ENCODE results near the gene RPUSD3.

Gene RPUSD3

DNA sequence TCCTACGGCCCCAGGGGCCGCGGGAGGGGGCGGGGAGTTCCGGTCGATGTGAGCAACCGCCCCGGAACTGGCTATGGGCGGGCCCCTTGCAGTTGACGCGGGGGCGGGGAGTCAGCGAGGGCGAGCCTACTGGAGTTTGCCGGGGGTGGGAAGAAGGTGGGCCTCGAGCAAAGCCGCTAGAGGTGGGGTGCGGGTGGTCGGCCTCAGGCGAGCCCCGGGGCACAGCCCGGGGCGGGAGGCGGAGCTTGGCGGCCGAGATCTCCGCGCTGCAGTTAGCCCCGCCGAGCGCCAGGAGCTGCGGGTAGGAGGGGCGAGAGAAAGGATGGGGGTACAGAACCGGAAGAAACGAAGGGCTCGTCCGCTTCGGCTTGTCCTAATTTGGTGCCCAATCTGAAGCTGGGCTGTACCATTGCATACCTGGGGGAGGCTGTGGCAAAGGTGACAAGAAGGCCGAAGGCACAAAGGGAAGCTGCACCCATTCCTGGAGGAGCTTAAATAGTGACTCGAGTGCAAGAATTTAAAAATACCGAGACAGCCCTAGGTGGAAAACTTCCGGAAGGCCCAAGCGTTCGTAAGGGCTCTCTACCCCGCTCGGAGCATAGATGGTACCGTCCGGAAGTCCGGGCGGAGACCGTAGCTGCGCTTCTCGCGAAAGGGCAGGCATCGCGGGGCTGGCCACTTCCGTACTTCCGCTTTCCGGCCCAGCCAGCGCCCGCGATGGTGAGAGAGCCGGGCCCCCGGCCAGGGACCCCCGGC is 51.2 kb downstream of the RPUSD3 start, which contains the start of the genes ARPC4 and TADA3:
Gene ARPC4, plus strand, starts transcription at position 678 of the 756 bp plus-strand sequence. Its CDS starts 40 bp downstream, at position 718.
Gene TADA3, minus strand, starts transcription at position 69 of the 756 bp plus-strand sequence. CDS start 1,007 bp downstream, outside the sequence.
- peaks cover 4% of the 10 kb centered on the region for H3K36me3 ChIP-seq (replicated peaks; ENCODE audit: insufficient read depth, low read length)
- peak within 1 kb of the TSS; percentile 94 for H3K9ac ChIP-seq (ENCODE audit: low read length)
- peak; percentile 94 for DNase-seq
- no peaks in the 10 kb centered on the region for H3K9me3 ChIP-seq (replicated peaks; ENCODE audit: insufficient read depth, low read length)
- H3K27me3 ChIP-seq (replicated peaks; ENCODE audit: insufficient read depth, low read length): no peaks in the 10 kb centered on the region
- H3K9me2 ChIP-seq (replicated peaks; ENCODE audit: insufficient read depth, low read length): no peaks in the 10 kb centered on the region
- H3K79me2 ChIP-seq (ENCODE audit: low read length): peaks cover 53% of the 10 kb centered on the region
- no peaks in the 10 kb centered on the region for H4K20me1 ChIP-seq (ENCODE audit: insufficient read depth, low read length)
- peak within 1 kb of the TSS; percentile 87 for H3K4me3 ChIP-seq (ENCODE audit: low read length)
- H3K4me1 ChIP-seq (ENCODE audit: low read length): no peaks in the 10 kb centered on the region
- H3F3A ChIP-seq (ENCODE audit: insufficient read depth, low read length): no peaks in the 10 kb centered on the region
- H3K27ac ChIP-seq (ENCODE audit: low read length): peak within 1 kb of the TSS; percentile 80
- TF ChIP-seq, protein P1, sequence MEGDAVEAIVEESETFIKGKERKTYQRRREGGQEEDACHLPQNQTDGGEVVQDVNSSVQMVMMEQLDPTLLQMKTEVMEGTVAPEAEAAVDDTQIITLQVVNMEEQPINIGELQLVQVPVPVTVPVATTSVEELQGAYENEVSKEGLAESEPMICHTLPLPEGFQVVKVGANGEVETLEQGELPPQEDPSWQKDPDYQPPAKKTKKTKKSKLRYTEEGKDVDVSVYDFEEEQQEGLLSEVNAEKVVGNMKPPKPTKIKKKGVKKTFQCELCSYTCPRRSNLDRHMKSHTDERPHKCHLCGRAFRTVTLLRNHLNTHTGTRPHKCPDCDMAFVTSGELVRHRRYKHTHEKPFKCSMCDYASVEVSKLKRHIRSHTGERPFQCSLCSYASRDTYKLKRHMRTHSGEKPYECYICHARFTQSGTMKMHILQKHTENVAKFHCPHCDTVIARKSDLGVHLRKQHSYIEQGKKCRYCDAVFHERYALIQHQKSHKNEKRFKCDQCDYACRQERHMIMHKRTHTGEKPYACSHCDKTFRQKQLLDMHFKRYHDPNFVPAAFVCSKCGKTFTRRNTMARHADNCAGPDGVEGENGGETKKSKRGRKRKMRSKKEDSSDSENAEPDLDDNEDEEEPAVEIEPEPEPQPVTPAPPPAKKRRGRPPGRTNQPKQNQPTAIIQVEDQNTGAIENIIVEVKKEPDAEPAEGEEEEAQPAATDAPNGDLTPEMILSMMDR (IDR thresholded peaks at IDR 0.05; ENCODE audit: low read length): no peak
- TF ChIP-seq EZH2phosphoT487 (IDR thresholded peaks at IDR 0.05; ENCODE audit: low read length) (no peak), EZH2 (optimal IDR thresholded peaks at IDR 0.05; ENCODE audit: low read depth, low read length) (no peak)
- peak within 1 kb of the TSS; percentile 95 for H3K4me2 ChIP-seq (ENCODE audit: low read depth, low read length)
- peak within 1 kb of the TSS; percentile 86 for H2AFZ ChIP-seq (ENCODE audit: low read length)

DNA sequence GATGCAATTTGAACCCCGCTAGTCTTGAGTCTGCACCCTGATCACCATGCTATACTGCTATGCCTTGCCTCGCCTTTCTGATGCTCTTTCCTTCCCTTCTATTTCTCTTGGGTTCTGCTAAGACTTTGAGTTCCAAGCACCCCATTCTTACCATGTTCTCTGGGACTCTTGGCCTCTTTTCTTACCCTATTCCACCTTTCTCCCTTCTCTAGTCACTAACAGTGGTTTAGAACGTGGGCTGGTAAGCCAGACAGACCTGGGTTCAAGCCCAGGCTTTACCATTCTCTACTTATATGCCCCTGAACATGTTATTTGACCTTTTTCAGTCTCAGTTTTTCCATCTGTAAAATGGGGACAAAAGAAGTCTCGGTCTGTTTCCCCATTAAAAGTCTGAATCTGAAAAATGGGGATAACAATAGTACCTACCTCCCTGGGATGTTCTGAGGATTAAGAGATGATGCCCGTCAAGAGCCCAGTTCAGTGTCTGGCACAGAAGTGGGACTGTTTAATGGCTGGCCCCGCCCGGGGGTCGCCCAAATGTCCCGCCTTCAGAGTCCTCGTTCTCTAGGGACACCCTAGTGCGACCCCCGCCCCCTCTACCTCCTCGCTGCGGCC is 51.9 kb downstream of the RPUSD3 start:
- peak overlapping the region; percentile 94 for H3K9ac ChIP-seq (ENCODE audit: low read length)
- TF ChIP-seq, protein P1 (IDR thresholded peaks at IDR 0.05; ENCODE audit: low read length): no peak
- TF ChIP-seq EZH2phosphoT487 (IDR thresholded peaks at IDR 0.05; ENCODE audit: low read length): no peak
- no peak for TF ChIP-seq EZH2 (optimal IDR thresholded peaks at IDR 0.05; ENCODE audit: low read depth, low read length)
- no peaks in the 10 kb centered on the region for H3K4me1 ChIP-seq (ENCODE audit: low read length)
- H3F3A ChIP-seq (ENCODE audit: insufficient read depth, low read length): no peaks in the 10 kb centered on the region
- peak overlapping the region; percentile 80; the same call in 1 of the 2 replicates for H3K27ac ChIP-seq (ENCODE audit: low read length)
- H3K4me2 ChIP-seq (ENCODE audit: low read depth, low read length): peak overlapping the region; percentile 77
- no peaks in the 10 kb centered on the region for H4K20me1 ChIP-seq (ENCODE audit: insufficient read depth, low read length)
- no peaks in the 10 kb centered on the region for H3K9me3 ChIP-seq (replicated peaks; ENCODE audit: insufficient read depth, low read length)
- DNase-seq: no peak
- peaks cover 46% of the 10 kb centered on the region for H3K79me2 ChIP-seq (ENCODE audit: low read length)
- H3K4me3 ChIP-seq (ENCODE audit: low read length): peak overlapping the region; percentile 87
- no peaks in the 10 kb centered on the region for H3K27me3 ChIP-seq (replicated peaks; ENCODE audit: insufficient read depth, low read length)
- no peaks in the 10 kb centered on the region for H3K36me3 ChIP-seq (replicated peaks; ENCODE audit: insufficient read depth, low read length)
- H3K9me2 ChIP-seq (replicated peaks; ENCODE audit: insufficient read depth, low read length): no peaks in the 10 kb centered on the region
- H2AFZ ChIP-seq (ENCODE audit: low read length): peak overlapping the region; percentile 86

DNA sequence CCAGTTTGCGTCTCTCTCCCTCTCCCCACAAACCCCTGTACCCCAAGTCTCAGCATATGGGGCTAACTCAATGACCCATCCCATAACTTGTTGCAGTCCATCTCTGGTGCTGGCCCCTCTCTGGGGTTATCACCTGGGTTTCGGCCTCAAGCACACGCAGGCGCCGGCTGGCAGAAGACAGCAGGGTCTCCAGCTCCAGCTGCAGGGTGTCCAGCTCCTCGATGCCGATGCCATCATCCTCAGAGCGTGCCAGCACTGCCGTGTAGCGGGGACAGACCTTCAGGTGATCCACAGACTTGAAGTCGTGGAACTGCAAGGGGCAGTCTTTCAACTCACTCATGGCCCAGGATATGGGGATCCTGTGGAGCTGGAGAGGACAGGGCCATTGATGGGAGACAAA is 52.7 kb downstream of the RPUSD3 start:
- H2AFZ ChIP-seq (ENCODE audit: low read length): no peak overlapping the region
- no peaks in the 10 kb centered on the region for H3K27me3 ChIP-seq (replicated peaks; ENCODE audit: insufficient read depth, low read length)
- TF ChIP-seq EZH2 (optimal IDR thresholded peaks at IDR 0.05; ENCODE audit: low read depth, low read length): no peak
- TF ChIP-seq, protein P1 (IDR thresholded peaks at IDR 0.05; ENCODE audit: low read length): no peak
- TF ChIP-seq EZH2phosphoT487 (IDR thresholded peaks at IDR 0.05; ENCODE audit: low read length): no peak
- H3K4me1 ChIP-seq (ENCODE audit: low read length): no peaks in the 10 kb centered on the region
- H3K36me3 ChIP-seq (replicated peaks; ENCODE audit: insufficient read depth, low read length): no peaks in the 10 kb centered on the region
- no peaks in the 10 kb centered on the region for H4K20me1 ChIP-seq (ENCODE audit: insufficient read depth, low read length)
- no peaks in the 10 kb centered on the region for H3F3A ChIP-seq (ENCODE audit: insufficient read depth, low read length)
- H3K4me3 ChIP-seq (ENCODE audit: low read length): no peak overlapping the region
- peak overlapping the region; percentile 77; the same call in 1 of the 2 replicates for H3K4me2 ChIP-seq (ENCODE audit: low read depth, low read length)
- no peak overlapping the region for H3K27ac ChIP-seq (ENCODE audit: low read length)
- H3K9ac ChIP-seq (ENCODE audit: low read length): no peak overlapping the region
- DNase-seq: no peak
- no peaks in the 10 kb centered on the region for H3K9me3 ChIP-seq (replicated peaks; ENCODE audit: insufficient read depth, low read length)
- H3K79me2 ChIP-seq (ENCODE audit: low read length): peaks cover 40% of the 10 kb centered on the region
- no peaks in the 10 kb centered on the region for H3K9me2 ChIP-seq (replicated peaks; ENCODE audit: insufficient read depth, low read length)

Measured in MM.1S (cell line).